ENCODE data around the gene PSME1. TPM values are rescaled to one million over a fixed set of nuclear protein-coding genes. Genes with fewer than 3 reads are reported as not detected.
"Not testable (repeated sequence)": the region's sequence is repeated elsewhere in the genome, so short reads cannot be mapped to it uniquely, and the experiment has no call there.

PSME1 gene
- total and polyA plus RNA-seq, 4 donors = 125 to 311 (median 239) TPM

- no peak overlapping the region for H3K9ac ChIP-seq (ENCODE audit: insufficient read depth in 1 of 2, low read length in 2 of 2)
- TF ChIP-seq CTCF (IDR thresholded peaks at IDR 0.05; ENCODE audit: control extremely low read depth, extremely low read depth) = no peak
- ATAC-seq (ENCODE audit: insufficient read depth, low FRiP score) (no peak), DNase-seq (no peak)
- H3K4me1 ChIP-seq (ENCODE audit: control insufficient read depth in 5 of 5, insufficient read depth in 5 of 5, low read length in 5 of 5) = peaks cover 0 to 2% (median 0%) of the 10 kb centered on the region in 5 donors
- H3K9me3 ChIP-seq (ENCODE audit: control insufficient read depth in 4 of 4, insufficient read depth in 3 of 4, low read length in 3 of 4) = no peaks in the 10 kb centered on the region
- no peak overlapping the region for H3K4me3 ChIP-seq
- H3K27ac ChIP-seq (ENCODE audit: low read depth in 1 of 2, low read length in 1 of 2) = no peak overlapping the region
- no peaks in the 10 kb centered on the region for H3K27me3 ChIP-seq (ENCODE audit: control insufficient read depth in 3 of 3, insufficient read depth in 3 of 3, low read length in 2 of 3)
- peaks cover 0 to 36% (median 6%) of the 10 kb centered on the region in 4 donors for H3K36me3 ChIP-seq (ENCODE audit: control insufficient read depth in 4 of 4, insufficient read depth in 4 of 4, low read length in 4 of 4)
- WGBS, 2 donors = 92 to 96% methylated on average over 7 of the region's 7 CpGs
Observed at GRCh38 chr14:24102357-24103048, 33.5 kb upstream of the PSME1 start.

GRCh38 chr14:24103451-24103850, 32.5 kb upstream of the PSME1 start:
- WGBS, 2 donors = 94 to 95% methylated on average over 13 of the region's 13 CpGs
- no peak for TF ChIP-seq CTCF (IDR thresholded peaks at IDR 0.05; ENCODE audit: control extremely low read depth, extremely low read depth)
- H3K27me3 ChIP-seq (ENCODE audit: control insufficient read depth in 3 of 3, insufficient read depth in 3 of 3, low read length in 2 of 3) = no peaks in the 10 kb centered on the region
- no peak overlapping the region for H3K4me3 ChIP-seq
- H3K9me3 ChIP-seq (ENCODE audit: control insufficient read depth in 4 of 4, insufficient read depth in 3 of 4, low read length in 3 of 4) = no peaks in the 10 kb centered on the region
- peaks cover 0 to 2% (median 0%) of the 10 kb centered on the region in 5 donors for H3K4me1 ChIP-seq (ENCODE audit: control insufficient read depth in 5 of 5, insufficient read depth in 5 of 5, low read length in 5 of 5)
- H3K9ac ChIP-seq (ENCODE audit: insufficient read depth in 1 of 2, low read length in 2 of 2) = no peak overlapping the region
- ATAC-seq (ENCODE audit: insufficient read depth, low FRiP score) (no peak), DNase-seq (no peak)
- peaks cover 0 to 32% (median 6%) of the 10 kb centered on the region in 4 donors for H3K36me3 ChIP-seq (ENCODE audit: control insufficient read depth in 4 of 4, insufficient read depth in 4 of 4, low read length in 4 of 4)
- H3K27ac ChIP-seq (ENCODE audit: low read depth in 1 of 2, low read length in 1 of 2) = no peak overlapping the region

- peaks cover 0 to 17% (median 3%) of the 10 kb centered on the region in 4 donors for H3K36me3 ChIP-seq (ENCODE audit: control insufficient read depth in 4 of 4, insufficient read depth in 4 of 4, low read length in 4 of 4)
- H3K9me3 ChIP-seq (ENCODE audit: control insufficient read depth in 4 of 4, insufficient read depth in 3 of 4, low read length in 3 of 4); H3K27ac ChIP-seq (ENCODE audit: low read depth in 1 of 2, low read length in 1 of 2); ATAC-seq (ENCODE audit: insufficient read depth, low FRiP score); H3K9ac ChIP-seq (ENCODE audit: insufficient read depth in 1 of 2, low read length in 2 of 2); H3K4me3 ChIP-seq; H3K27me3 ChIP-seq (ENCODE audit: control insufficient read depth in 3 of 3, insufficient read depth in 3 of 3, low read length in 2 of 3); DNase-seq; H3K4me1 ChIP-seq (ENCODE audit: control insufficient read depth in 5 of 5, insufficient read depth in 5 of 5, low read length in 5 of 5): not testable (repeated sequence)
- 93 to 95% methylated on average over 8 of the region's 8 CpGs for WGBS, 2 donors
Observed at GRCh38 chr14:24105609-24106239, 30.3 kb upstream of the PSME1 start.

- H3K27ac ChIP-seq (ENCODE audit: low read depth in 1 of 2, low read length in 1 of 2) = no peak overlapping the region
- H3K27me3 ChIP-seq (ENCODE audit: control insufficient read depth in 3 of 3, insufficient read depth in 3 of 3, low read length in 2 of 3) = no peaks in the 10 kb centered on the region
- peaks cover 0 to 12% (median 3%) of the 10 kb centered on the region in 4 donors for H3K36me3 ChIP-seq (ENCODE audit: control insufficient read depth in 4 of 4, insufficient read depth in 4 of 4, low read length in 4 of 4)
- 93 to 95% methylated on average over 4 of the region's 4 CpGs for WGBS, 2 donors
- no peak overlapping the region for H3K4me3 ChIP-seq
- H3K4me1 ChIP-seq (ENCODE audit: control insufficient read depth in 5 of 5, insufficient read depth in 5 of 5, low read length in 5 of 5) = peaks cover 0 to 5% (median 0%) of the 10 kb centered on the region in 5 donors
- no peak for TF ChIP-seq CTCF (IDR thresholded peaks at IDR 0.05; ENCODE audit: control extremely low read depth, extremely low read depth)
- no peaks in the 10 kb centered on the region for H3K9me3 ChIP-seq (ENCODE audit: control insufficient read depth in 4 of 4, insufficient read depth in 3 of 4, low read length in 3 of 4)
- DNase-seq = no peak
- no peak overlapping the region for H3K9ac ChIP-seq (ENCODE audit: insufficient read depth in 1 of 2, low read length in 2 of 2)
- ATAC-seq (ENCODE audit: insufficient read depth, low FRiP score) = no peak
Observed at GRCh38 chr14:24106672-24107271, 29.2 kb upstream of the PSME1 start.
